GM19025 (cell line): Measurements from ENCODE around the gene EGF.
"Not testable (repeated sequence)": the region's sequence is repeated elsewhere in the genome, so short reads cannot be mapped to it uniquely, and the experiment has no call there.

Experiments
- ATAC-seq: cut with Tn5 transposase; IDR thresholded peaks from one replicate; pipeline ENCODE4 v1.9.1; 2021; ENCODE audit warnings: mild to moderate bottlenecking, low read depth, moderate library complexity; ENCODE audit not compliant: unreplicated experiment

EGF gene

GRCh38 chr4:109913596-109914241, 1.0 kb downstream of the EGF start:
- ATAC-seq = no peak

GRCh38 chr4:109914322-109914721, 1.6 kb downstream of the EGF start:
- ATAC-seq = no peak

- no peak for ATAC-seq
Measured at GRCh38 chr4:109915385-109916026, 2.8 kb downstream of the EGF start.

GRCh38 chr4:109916027-109916409, 3.3 kb downstream of the EGF start:
- no peak for ATAC-seq

GRCh38 chr4:109921384-109921808, 8.7 kb downstream of the EGF start:
- ATAC-seq = no peak

- ATAC-seq = no peak
Measured at GRCh38 chr4:109925396-109925795, 12.7 kb downstream of the EGF start.

GRCh38 chr4:109928327-109929045, 15.8 kb downstream of the EGF start:
- ATAC-seq = no peak

- ATAC-seq = no peak
Measured at GRCh38 chr4:109930464-109930863, 17.8 kb downstream of the EGF start.

- no peak for ATAC-seq
Measured at GRCh38 chr4:109930872-109931271, 18.2 kb downstream of the EGF start.

GRCh38 chr4:109931318-109931717, 18.6 kb downstream of the EGF start:
- no peak for ATAC-seq

GRCh38 chr4:109937352-109937751, 24.7 kb downstream of the EGF start:
- ATAC-seq = not testable (repeated sequence)

- no peak for ATAC-seq
Measured at GRCh38 chr4:109939190-109939589, 26.5 kb downstream of the EGF start.

- no peak for ATAC-seq
Measured at GRCh38 chr4:109942292-109942926, 29.7 kb downstream of the EGF start.

- ATAC-seq = no peak
Measured at GRCh38 chr4:109943745-109944144, 31.1 kb downstream of the EGF start.

GRCh38 chr4:109944591-109944990, 31.9 kb downstream of the EGF start:
- ATAC-seq = no peak

- ATAC-seq = no peak
Measured at GRCh38 chr4:109945056-109945455, 32.4 kb downstream of the EGF start.

- ATAC-seq = no peak
Measured at GRCh38 chr4:109946120-109946519, 33.4 kb downstream of the EGF start.

GRCh38 chr4:109947457-109947856, 34.8 kb downstream of the EGF start:
- ATAC-seq = no peak

GRCh38 chr4:109947918-109948317, 35.2 kb downstream of the EGF start:
- no peak for ATAC-seq

- not testable (repeated sequence) for ATAC-seq
Measured at GRCh38 chr4:109949099-109949718, 36.5 kb downstream of the EGF start.

- no peak for ATAC-seq
Measured at GRCh38 chr4:109952612-109953011, 39.9 kb downstream of the EGF start.
